GM18909 (cell line): Measurements from ENCODE around the gene SWAP70.
"Not testable (repeated sequence)": the region's sequence is repeated elsewhere in the genome, so short reads cannot be mapped to it uniquely, and the experiment has no call there.

Experiments
- ATAC-seq: cut with Tn5 transposase; IDR thresholded peaks from one replicate; pipeline ENCODE4 v1.9.1; 2021; ENCODE audit warnings: mild to moderate bottlenecking; ENCODE audit not compliant: unreplicated experiment, poor library complexity

SWAP70 gene

DNA sequence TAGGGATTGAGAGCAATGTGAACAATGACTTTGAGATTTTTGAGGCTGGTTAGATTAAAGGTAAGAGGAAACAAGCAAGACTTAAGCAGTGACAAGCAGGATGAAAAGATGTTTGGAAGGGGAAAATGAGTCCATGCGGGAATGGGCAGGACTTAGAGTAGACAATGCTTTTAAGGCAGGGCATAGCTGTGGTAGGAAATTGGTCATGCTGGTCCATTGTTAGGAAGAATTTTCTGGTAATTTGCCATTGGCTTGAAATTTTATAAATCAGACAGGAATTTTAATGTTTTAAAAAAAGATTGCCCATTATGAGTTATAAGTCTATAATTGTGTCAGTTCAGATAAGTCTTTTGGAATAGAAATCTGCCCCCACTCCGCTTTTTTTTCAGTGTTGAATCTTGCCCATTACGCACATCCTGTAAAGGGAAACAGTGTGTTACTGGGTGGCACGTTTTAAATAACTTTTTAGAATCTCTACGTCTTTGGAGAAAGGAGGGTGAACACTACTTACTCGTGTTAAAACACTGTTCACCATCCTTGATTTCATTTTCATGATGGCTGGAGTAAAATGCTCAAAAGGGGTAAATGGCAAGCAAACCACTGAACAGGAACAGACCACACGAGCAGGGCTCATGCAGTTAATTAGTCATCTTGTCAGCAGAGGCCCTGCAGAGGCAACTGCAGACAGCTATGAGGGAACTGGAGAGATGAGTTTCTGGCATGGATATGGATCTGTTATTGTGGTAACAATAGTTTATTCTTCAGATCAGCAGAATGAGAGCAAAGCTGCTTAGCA lies 25.0 kb downstream of the SWAP70 start:
- peak; percentile 81 for ATAC-seq

DNA sequence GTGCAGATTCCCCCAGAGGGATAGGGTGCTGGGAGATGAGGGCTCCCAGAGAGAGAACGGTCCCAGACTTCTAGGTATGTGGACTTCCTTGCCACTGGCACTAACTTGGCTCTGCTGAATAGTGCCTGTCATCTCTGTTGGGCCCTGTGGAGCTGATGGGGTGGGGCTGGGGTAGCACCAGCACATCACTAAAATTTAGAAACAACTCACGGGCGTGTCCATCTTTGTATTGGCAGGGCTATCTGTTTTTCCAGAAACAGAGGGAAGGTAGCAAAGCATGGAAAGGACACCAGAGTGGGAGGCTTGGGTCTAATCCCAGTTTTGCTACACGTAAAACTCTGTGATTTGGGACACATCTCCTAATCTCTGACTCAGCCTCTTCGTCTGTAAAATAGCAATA lies 25.8 kb downstream of the SWAP70 start:
- ATAC-seq = peak; percentile 11

DNA sequence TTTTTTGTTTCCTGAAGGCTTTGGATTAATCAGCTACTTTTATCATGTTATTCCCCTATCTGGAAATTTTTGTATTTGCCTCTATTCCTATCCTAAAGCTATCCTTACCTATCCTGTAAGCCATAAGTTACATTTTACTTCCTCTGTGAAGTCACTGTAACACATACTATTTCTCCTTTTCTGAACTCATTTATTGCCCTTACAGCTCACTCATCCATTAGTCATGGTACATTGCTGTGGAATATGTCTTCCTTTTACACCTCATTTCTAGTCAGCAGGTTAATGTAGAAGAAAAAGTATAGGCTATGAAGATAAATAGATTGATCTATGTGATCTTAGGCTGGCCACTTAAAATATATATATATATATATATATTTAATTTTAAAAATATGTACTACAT lies 28.0 kb downstream of the SWAP70 start:
- ATAC-seq = no peak

DNA sequence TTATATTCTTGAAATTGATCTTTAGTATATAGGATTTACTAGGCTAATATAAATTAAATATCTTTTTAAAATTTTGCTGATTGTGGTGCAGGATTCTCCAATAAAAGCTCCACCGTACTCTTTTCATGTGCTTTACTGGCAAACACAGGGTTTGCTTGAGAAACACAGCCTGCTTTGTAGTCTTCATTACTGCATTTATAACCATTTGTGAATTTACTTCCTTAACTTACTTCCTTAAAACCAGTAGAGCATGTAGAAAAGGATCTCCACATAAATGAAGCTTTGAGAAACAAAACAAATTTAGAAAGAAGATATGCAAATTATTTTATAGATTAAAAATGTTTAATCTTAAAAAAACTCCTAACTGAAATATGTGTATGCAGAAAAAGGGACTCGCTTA lies 28.8 kb downstream of the SWAP70 start:
- ATAC-seq = no peak

DNA sequence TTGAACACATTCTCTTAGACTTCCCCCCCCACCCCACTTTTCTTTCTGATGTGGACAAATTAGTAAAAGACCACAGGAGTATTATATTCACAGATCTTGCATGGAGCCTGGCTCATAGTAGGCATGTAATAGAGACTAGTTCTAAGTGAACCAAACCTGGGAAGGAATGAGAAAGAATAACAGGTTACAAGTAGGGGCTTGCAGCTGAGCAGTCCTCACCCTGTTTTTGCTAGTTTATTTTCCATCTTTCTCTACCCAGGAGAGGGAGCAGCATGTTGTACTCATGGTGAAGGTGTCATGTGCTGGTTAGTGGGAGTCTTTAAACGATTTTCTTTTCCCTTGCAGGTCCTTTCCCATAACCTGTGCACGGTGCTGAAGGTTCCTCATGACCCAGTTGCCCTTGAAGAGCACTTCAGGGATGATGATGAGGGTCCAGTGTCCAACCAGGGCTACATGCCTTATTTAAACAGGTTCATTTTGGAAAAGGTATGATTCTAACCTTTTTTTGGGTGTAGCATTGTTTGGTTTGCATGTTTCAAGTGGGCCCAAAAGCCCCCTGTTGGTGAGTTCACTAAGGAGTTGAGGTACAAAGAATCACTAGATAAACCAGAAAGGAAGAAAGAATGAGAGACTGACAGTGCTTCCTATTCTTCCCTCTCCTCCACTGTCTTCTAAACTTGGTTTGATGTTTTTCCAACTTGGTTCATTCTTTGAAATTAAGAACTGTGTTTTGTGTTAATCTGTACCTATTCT lies 30.1 kb downstream of the SWAP70 start:
- ATAC-seq = no peak

DNA sequence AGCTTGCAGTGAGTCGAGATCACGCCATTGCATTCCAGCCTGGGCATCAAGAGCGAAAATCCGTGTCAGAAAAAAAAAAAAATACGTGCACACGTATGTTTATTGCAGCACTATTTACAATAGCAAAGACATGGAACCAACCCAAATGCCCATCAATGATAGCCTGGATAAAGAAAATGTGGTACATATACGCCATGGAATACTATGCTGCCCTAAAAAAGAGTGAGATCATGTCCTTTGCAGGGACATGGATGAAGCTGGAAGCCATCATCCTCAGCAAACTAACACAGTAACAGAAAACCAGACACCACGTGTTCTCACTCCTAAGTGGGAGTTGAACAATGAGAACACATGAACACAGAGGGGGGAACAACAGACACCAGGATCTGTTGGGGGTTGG lies 31.4 kb downstream of the SWAP70 start:
- not testable (repeated sequence) for ATAC-seq

DNA sequence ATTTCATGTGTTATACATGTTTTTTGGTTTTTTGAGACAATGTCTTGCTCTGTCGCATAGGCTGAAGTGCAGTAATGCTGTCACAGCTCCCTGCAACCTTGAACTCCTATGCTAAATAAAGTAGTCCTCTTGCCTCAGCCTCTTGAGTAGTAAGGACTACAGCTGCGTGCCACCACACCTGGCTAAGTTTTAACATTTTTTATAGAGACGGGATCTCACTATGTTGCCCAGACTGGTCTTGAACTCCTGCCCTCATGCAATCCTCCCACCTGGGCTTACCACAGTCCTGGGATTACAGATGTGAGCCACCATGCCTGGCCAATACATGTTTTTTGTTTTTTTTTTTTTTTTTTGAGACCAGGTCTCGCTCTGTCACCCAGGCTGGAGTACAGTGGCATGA lies 33.9 kb downstream of the SWAP70 start:
- ATAC-seq = no peak

DNA sequence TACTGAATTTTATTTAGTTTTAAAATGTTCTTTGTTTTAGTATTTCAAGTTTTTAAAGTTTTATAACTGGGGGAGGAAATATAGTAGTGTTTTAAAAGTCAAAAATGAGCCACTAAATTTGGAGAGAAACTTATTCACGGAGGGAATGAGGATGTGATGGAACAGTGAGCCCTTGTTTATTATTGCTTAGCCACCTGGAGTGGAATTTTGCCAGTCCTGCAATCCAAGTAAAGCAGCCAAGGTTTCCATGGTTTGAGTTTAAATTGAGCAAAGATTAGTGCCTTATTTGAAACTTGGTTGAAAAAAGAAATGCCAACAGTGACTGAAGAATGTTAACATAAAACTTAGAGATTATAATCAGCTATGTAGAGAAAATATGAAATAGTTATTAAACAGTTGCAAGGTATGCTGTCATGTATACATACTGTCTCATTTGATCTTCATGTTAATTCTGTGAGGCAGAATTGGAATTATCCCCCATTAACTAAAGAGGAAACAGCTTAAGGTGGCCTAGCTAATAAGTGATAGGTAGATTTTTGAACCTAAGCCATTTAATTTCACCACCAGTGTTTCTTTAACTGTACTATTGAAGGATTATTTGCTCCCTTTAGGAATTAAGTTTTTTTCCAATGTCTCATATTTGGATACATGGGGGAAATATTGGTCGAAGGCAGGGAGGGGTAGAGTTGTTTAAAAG lies 36.4 kb downstream of the SWAP70 start:
- no peak for ATAC-seq

DNA sequence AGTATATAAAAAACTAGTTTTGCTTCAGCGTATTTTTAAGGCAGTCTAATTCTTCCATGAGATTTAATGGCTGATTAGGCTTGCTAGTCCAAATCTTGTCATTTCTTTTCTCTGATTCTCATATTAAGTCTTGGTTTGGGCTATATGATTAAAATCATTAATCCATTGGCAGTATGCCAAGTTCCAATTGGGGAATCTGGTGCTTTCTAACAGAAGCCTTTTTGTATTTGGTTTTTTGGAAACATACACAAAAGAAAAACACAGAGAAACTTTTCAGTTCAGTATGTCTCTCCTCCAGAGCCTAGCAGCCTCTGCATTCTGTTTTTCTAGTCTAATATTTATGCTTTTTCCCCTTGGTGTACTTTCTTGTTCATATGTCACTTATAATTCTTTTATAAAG lies 37.9 kb downstream of the SWAP70 start:
- ATAC-seq = no peak

DNA sequence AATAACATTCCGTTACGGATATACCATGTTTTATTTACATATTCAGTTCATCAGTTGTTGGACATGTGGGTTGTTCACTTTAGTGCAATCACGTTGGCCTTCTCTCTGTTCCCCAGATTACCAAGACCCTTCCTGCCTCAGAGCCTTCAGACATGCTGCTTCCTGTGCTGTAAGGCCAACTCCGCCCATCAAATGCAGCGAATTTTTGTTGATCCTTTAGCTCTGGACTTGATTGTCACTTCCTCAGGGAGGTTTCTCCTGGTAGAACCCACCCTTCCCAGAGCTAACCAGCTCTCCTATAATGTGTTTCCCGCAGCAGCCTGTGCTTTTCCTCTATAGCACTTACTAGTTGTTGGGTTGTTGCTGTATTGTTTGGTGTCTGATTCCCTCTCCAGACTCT lies 39.4 kb downstream of the SWAP70 start:
- ATAC-seq = no peak

DNA sequence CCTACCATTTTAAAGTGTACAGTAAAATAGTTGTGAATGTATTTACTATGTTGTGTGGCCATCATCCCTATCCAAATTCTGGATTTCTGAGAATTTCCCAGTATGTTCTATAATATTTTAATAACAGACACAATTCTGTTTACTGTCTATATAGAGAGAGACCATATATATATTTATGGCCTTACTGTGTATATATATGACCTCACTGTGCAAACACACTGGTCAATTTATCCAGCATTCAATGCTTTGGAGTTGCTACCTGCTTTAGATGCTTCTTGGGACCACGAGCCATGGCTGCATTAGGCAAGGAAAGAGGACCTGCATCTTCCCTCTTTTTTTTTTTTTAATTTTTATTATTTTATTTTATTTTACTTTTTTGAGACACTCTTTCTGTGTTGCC lies 40.2 kb downstream of the SWAP70 start:
- ATAC-seq = no peak

DNA sequence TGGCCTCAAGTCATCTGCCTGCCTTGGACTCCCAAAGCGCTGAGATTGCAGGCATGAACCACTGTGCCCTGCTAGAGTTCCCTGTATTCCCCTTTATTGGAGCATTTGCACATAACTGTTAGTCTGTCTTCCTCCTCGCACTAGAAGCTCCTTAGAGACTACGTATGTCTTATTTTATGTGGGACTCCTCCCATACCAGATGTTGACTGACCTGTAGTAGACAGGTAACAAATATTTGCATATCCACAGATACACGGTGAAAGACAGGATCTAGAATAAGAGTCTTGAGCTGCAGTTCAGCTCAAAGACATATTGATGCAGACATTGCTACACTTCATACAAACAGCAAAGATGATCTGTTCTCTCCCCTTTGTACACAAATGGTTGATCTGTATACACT lies 40.7 kb downstream of the SWAP70 start:
- ATAC-seq = no peak

DNA sequence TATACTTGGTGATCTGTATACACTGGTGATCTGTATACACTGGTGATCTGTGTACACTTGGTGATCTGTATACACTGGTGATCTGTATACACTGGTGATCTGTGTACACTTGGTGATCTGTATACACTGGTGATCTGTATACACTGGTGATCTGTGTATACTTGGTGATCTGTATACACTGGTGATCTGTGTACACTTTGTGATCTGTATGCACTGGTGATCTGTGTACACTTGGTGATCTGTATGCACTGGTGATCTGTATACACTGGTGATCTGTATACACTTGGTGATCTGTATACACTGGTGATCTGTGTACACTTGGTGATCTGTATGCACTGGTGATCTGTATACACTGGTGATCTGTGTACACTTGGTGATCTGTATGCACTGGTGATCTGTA lies 41.5 kb downstream of the SWAP70 start:
- not testable (repeated sequence) for ATAC-seq

DNA sequence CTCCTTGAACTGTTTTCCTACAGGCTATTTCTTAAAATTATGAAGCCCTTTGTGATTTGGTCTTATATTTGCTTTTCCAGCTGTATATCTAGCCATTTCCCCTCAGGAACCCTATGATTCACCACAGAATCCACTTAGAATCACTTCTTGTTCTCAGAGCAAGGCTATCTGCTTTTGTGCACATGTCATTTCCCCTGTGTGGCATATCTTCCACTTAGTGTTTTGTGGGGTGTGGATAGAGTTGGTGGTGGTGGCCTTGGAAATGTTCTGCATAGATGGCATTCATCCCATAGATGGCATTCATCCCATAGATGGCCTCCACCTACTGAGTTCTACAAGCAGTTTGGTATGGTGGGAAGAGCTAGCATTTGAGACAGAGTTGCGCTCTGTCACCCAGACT lies 44.7 kb downstream of the SWAP70 start:
- ATAC-seq = no peak

DNA sequence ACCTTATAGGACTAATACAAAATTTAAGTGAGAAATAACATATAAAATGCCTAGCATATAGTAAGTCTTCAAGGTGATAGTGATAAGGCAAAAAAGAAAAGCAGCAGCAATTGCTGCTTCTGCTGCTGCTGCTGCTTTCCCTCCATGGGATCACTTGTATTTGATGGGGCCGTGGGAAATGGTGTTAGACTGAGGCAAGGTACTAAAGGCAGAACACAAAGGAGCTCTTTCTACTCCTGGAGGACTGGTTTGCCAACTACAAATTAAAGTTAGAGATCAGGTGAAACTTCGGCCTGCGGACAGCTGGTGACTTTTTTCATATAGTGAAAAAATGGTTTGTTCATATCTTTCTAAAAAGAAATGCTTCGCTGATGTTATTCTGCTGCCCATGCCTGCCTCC lies 46.3 kb downstream of the SWAP70 start:
- ATAC-seq = no peak

DNA sequence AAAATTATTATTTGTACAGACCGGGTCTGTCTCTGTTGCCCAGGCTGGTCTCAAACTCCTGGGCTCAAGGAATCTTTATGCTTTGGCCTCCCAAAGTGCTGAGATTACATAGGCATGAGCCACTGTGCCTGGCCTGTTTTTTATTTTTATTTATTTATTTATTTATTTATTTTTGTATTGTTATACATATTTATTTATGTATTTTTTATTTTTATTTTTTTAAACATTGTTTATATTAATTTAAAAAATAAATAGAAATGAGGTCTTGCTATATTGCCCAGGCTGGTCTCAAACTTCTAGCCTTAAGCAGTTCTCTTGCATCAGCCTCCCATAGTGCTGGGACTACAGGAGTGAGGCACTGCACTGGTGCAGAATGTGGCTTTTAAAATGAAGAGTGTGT lies 47.0 kb downstream of the SWAP70 start:
- no peak for ATAC-seq

DNA sequence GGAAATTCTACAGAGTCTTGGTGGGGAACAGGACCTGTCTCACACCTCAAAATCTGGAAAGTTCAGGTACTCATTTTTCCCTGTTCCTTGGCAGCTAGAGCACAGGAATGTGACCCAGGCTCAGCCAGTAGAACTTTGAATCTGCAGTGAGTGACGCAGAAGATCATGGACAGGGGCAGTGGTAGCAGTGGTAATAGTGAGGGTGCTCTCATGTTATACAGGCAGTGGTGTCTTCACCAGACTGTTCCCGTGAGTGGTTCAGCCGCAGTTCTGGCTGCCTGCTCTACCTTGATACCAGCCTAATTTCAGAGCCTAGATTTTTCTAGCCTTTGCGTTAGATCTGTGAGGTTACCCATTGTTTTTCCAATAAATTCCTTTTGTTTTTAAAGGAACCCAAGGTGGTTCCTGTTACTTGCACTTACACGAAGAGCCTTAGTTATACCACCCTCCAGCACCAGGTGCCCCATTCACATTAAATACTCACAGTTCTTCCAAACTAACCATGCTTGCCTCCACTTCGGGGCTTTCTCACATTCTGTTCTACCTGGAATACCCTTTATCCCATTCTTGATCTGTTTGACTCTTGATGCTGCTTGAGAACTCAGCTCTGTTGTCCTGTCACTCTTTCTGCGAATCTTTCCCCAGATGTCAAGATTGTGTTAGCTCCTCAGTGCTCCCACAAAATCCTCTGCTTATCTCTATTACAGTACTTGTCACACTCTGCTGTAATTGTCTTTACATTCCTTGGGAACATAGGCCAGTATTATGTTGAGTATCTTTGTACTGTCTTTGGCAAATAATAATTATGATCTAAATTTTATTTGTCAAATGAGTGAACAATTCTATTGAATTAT lies 47.8 kb downstream of the SWAP70 start:
- no peak for ATAC-seq

DNA sequence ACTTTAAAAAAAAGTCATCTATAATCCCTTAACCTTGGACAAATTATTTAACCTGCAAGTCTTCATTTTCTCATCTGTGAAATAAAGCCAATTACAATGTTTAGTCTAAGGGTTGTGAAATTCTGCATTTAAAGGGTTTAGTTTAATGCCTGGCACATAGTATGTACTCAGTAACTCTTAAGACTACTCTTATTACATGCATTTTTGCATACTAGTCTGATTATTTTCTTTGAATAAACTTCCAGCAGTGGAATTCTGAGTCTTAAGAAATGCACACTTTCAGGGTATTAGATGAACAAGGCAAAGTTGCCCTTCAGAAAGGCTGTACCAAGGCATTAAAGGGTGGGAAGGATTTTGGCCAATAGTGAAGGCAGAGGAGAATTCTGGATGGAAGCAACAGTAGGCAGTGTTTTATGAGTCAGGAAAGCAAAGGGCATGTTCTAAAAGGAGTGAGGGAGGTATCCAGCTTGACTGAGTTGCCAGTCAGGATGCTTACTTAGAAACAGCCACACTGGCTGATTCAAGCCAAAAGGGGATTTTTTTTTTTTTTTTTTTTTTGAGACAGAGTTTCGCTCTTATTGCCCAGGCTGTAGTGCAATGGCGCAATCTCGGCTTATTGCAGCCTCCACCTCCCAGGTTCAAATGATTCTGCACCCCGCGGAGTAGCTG lies 50.5 kb downstream of the SWAP70 start:
- ATAC-seq = no peak

DNA sequence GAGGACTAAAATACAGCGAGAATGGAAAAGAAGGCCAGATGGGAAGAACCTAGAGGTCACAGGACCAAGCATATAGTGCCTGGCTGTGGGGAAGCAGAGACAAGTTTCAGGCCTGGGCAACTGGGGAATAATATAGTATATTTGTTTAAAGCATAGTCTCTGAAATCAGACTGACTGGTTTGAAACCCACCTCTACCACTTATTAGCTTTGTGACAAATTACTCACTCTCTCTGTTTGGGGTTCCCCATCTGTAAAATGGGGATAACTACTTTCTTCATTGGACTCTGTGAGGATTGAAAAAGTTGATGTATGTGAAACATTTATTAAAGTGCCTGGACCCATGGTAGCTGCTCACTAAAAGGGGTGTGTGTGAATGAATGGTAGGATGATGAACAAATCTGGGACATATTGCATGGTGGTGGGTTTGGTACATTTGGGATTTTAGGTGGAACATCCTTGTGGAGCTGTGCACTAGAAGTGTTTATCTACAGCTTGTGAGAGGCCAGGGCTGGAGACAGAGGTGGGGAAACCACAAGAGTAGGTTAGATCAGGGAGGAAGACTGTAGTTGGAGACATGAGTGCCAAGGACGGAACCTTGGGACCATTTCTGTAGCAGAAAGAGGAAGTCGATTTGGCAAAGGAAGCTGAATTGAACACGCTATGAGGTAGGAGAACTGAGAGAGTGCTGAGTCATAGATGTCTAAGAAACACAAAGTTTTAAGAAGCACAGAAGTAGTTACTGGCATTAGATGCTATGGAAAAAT lies 52.6 kb downstream of the SWAP70 start:
- peak; percentile 74 for ATAC-seq
